GM19455 (cell line): ENCODE results near the gene FBXO4.

Source experiments
- ATAC-seq: cut with Tn5 transposase; IDR thresholded peaks from one replicate; pipeline ENCODE4 v1.9.1; 2021; ENCODE audit not compliant: unreplicated experiment

FBXO4 gene

GRCh38 chr5:41924872-41925554 is at the start of gene FBXO4:
FBXO4 (plus strand) TSS chr5:41925281; CDS start chr5:41925310, 29 bp downstream.
- ATAC-seq: peak; percentile 97

- ATAC-seq: no peak
Measured at GRCh38 chr5:41876678-41877077, 48.4 kb upstream of the FBXO4 start.

GRCh38 chr5:41877408-41877807 is 47.7 kb upstream of the FBXO4 start:
- ATAC-seq: no peak

GRCh38 chr5:41878173-41878572 is 46.9 kb upstream of the FBXO4 start:
- no peak for ATAC-seq

GRCh38 chr5:41878643-41879478 is 46.2 kb upstream of the FBXO4 start:
- ATAC-seq: no peak

GRCh38 chr5:41882765-41883164 is 42.3 kb upstream of the FBXO4 start:
- no peak for ATAC-seq

GRCh38 chr5:41883243-41883642 is 41.8 kb upstream of the FBXO4 start:
- ATAC-seq: no peak

- ATAC-seq: no peak
Measured at GRCh38 chr5:41883936-41884335, 41.1 kb upstream of the FBXO4 start.

GRCh38 chr5:41885286-41885685 is 39.8 kb upstream of the FBXO4 start:
- no peak for ATAC-seq

- no peak for ATAC-seq
Measured at GRCh38 chr5:41891066-41891707, 33.9 kb upstream of the FBXO4 start.

GRCh38 chr5:41892031-41892430 is 33.0 kb upstream of the FBXO4 start:
- ATAC-seq: no peak

GRCh38 chr5:41893074-41893851 is 31.8 kb upstream of the FBXO4 start:
- peak; percentile 84 for ATAC-seq

- no peak for ATAC-seq
Measured at GRCh38 chr5:41896230-41896629, 28.9 kb upstream of the FBXO4 start.

GRCh38 chr5:41903382-41903891 is 21.6 kb upstream of the FBXO4 start:
- no peak for ATAC-seq

GRCh38 chr5:41903892-41904799 is 20.9 kb upstream of the FBXO4 start, which contains the start of gene RIMOC1:
RIMOC1 (plus strand) TSS chr5:41904344; CDS start chr5:41904368, 24 bp downstream.
- ATAC-seq: peak; percentile 99

GRCh38 chr5:41906151-41906550 is 18.9 kb upstream of the FBXO4 start:
- ATAC-seq: no peak

- no peak for ATAC-seq
Measured at GRCh38 chr5:41908374-41909079, 16.6 kb upstream of the FBXO4 start.

GRCh38 chr5:41918105-41918504 is 7.0 kb upstream of the FBXO4 start:
- ATAC-seq: no peak

GRCh38 chr5:41921166-41921565 is 3.9 kb upstream of the FBXO4 start:
- ATAC-seq: no peak
